ENCODE measurements around the gene SNUPN.
"Not testable (repeated sequence)": the region's sequence is repeated elsewhere in the genome, so short reads cannot be mapped to it uniquely, and the experiment has no call there.

Gene SNUPN

GRCh38 chr15:75637245-75638009 lies 11.9 kb upstream of the SNUPN start:
- no peak for DNase-seq

- DNase-seq: no peak
Measured at GRCh38 chr15:75636026-75636425, 10.5 kb upstream of the SNUPN start.

GRCh38 chr15:75633922-75634321 lies 8.4 kb upstream of the SNUPN start:
- not testable (repeated sequence) for DNase-seq

GRCh38 chr15:75631935-75632334 lies 6.4 kb upstream of the SNUPN start:
- DNase-seq: no peak

GRCh38 chr15:75622505-75622904 lies 3.0 kb downstream of the SNUPN start:
- DNase-seq: no peak

GRCh38 chr15:75620841-75621391 lies 4.6 kb downstream of the SNUPN start:
- peak in 17 of 56 donors; percentile 5 to 58 (median 18) for DNase-seq

- DNase-seq: peak in 1 of 56 donors; percentile 5
Measured at GRCh38 chr15:75620058-75620820, 5.3 kb downstream of the SNUPN start.

- DNase-seq: no peak
Measured at GRCh38 chr15:75616766-75617165, 8.8 kb downstream of the SNUPN start.

- no peak for DNase-seq
Measured at GRCh38 chr15:75606711-75607699, 18.5 kb downstream of the SNUPN start.

- DNase-seq: no peak
Measured at GRCh38 chr15:75606026-75606425, 19.5 kb downstream of the SNUPN start.

GRCh38 chr15:75599401-75599800 lies 26.1 kb downstream of the SNUPN start:
- DNase-seq: no peak

GRCh38 chr15:75598361-75598760 lies 27.2 kb downstream of the SNUPN start:
- no peak for DNase-seq

GRCh38 chr15:75597667-75598341 lies 27.7 kb downstream of the SNUPN start:
- no peak for DNase-seq

- DNase-seq: peak in 1 of 56 donors; percentile 10
Measured at GRCh38 chr15:75596703-75597345, 28.7 kb downstream of the SNUPN start.

- DNase-seq: no peak
Measured at GRCh38 chr15:75594276-75594675, 31.2 kb downstream of the SNUPN start.

GRCh38 chr15:75591655-75592364 lies 33.7 kb downstream of the SNUPN start:
- no peak for DNase-seq

GRCh38 chr15:75590239-75590638 lies 35.3 kb downstream of the SNUPN start:
- no peak for DNase-seq

GRCh38 chr15:75589071-75589470 lies 36.5 kb downstream of the SNUPN start:
- no peak for DNase-seq

GRCh38 chr15:75586422-75586821 lies 39.1 kb downstream of the SNUPN start:
- DNase-seq: not testable (repeated sequence)
